ENCODE data around the gene HSPB6.
"Not testable (repeated sequence)": the region's sequence is repeated elsewhere in the genome, so short reads cannot be mapped to it uniquely, and the experiment has no call there.

HSPB6 gene

GRCh38 chr19:35729021-35729420 lies 27.8 kb downstream of the HSPB6 start:
- no peak for DNase-seq

- no peak for DNase-seq
Measured at GRCh38 chr19:35727956-35728706, 28.7 kb downstream of the HSPB6 start.

GRCh38 chr19:35727053-35727955 lies 29.5 kb downstream of the HSPB6 start:
- DNase-seq, result no peak

DNA sequence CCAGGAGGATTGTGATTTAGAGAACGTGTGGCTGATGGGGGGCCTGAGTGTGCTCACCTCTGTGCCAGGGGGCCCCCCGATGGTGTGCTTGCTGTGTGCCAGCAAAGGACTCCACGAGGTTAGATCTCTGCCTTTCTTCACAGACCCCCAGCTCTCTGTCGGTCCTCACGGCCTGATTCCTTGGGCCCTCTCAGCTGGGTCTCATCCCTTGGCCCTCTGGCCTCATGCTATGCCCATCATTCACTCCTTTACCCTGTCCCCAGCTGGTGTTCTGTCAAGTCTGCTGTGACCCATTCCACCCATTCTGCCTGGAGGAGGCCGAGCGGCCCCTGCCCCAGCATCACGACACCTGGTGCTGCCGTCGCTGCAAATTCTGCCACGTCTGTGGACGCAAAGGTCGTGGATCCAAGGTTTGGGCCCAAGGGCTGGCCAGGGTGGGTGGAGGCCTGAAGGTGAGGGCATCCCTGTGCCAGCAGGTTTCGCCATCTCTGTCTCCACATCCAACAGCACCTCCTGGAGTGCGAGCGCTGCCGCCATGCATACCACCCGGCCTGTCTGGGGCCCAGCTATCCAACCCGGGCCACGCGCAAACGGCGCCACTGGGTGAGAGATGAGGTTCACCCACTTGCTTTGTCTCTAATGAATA lies 31.5 kb downstream of the HSPB6 start:
- no peak for DNase-seq

DNA sequence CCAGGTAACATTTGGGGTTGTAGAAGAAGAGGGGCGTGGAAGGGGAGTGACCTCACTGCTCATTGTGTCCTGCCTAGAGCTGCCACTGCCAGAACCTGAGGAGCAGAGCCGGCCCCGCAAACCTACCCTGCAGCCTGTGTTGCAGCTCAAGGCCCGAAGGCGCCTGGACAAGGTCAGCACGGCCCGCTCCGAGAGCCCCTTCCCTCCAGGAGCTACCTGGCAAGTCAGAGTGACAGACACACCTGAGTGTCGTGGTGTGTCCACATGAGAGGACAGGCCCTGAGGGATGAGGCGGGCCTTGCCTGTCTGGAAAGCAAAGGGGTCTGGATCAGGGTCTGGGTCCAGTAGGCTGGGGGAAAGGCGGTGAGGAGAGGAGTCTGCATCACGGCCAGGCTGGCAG lies 32.3 kb downstream of the HSPB6 start:
- DNase-seq, result no peak

GRCh38 chr19:35724132-35724531 lies 32.7 kb downstream of the HSPB6 start:
- DNase-seq, result not testable (repeated sequence)

- no peak for DNase-seq
Measured at GRCh38 chr19:35723671-35724070, 33.2 kb downstream of the HSPB6 start.

DNA sequence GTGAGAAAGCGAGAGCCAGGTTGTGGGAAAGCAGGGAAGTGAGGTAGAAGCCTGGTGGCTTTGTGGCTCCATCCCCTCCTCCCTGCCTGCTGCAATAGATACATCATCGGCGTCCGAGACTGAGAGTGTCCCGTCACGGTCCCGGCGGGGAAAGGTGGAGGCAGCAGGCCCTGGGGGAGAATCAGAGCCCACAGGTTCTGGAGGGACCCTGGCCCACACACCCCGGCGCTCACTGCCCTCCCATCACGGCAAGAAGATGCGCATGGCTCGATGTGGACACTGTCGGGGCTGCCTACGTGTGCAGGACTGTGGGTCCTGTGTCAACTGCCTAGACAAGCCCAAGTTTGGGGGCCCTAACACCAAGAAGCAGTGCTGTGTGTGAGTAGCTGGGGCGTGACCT lies 33.9 kb downstream of the HSPB6 start:
- no peak for DNase-seq

- no peak for DNase-seq
Measured at GRCh38 chr19:35722461-35722860, 34.4 kb downstream of the HSPB6 start.

GRCh38 chr19:35721374-35721773 lies 35.5 kb downstream of the HSPB6 start:
- DNase-seq, result no peak

DNA sequence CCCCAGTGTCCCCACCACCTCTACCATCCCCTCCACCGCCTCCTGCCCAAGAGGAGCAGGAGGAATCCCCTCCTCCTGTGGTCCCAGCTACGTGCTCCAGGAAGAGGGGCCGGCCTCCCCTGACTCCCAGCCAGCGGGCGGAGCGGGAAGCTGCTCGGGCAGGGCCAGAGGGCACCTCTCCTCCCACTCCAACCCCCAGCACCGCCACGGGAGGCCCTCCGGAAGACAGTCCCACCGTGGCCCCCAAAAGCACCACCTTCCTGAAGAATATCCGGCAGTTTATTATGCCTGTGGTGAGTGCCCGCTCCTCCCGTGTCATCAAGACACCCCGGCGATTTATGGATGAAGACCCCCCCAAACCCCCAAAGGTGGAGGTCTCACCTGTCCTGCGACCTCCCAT lies 36.2 kb downstream of the HSPB6 start:
- no peak for DNase-seq

DNA sequence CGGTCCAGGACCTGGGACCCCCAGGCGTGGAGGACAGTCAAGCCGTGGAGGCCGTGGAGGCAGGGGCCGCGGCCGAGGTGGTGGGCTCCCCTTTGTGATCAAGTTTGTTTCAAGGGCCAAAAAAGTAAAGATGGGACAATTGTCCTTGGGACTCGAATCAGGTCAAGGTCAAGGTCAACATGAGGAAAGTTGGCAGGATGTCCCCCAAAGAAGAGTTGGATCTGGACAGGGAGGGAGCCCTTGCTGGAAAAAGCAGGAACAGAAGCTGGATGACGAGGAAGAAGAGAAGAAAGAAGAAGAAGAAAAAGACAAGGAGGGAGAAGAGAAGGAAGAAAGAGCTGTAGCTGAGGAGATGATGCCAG lies 36.7 kb downstream of the HSPB6 start:
- DNase-seq, result no peak

DNA sequence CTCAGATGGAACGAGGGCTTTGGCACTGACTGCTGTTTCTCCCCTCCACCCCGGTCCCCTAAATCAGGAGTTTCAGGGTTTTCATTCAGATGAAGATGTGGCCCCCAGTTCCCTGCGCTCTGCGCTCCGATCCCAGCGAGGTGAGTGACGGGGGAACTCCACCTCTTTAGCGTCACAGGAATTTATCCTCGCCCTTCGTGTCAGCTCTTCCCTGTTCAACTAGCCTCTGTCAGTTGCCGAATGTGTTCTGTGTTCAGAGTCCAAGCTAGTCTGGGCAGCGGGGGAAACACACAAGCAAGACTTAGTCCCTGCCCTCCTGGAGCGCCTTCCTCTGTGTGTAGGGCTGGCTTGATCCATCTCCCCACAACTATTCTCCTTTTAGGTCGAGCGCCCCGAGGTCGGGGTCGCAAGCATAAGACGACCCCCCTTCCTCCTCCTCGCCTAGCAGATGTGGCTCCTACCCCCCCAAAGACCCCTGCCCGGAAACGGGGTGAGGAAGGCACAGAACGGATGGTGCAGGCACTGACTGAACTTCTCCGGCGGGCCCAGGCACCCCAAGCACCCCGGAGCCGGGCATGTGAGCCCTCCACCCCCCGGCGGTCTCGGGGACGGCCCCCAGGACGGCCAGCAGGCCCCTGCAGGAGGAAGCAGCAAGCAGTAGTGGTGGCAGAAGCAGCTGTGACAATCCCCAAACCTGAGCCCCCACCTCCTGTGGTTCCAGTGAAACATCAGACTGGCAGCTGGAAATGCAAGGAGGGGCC lies 37.2 kb downstream of the HSPB6 start:
- no peak for DNase-seq

GRCh38 chr19:35718345-35719041 lies 38.3 kb downstream of the HSPB6 start:
- DNase-seq, result no peak

DNA sequence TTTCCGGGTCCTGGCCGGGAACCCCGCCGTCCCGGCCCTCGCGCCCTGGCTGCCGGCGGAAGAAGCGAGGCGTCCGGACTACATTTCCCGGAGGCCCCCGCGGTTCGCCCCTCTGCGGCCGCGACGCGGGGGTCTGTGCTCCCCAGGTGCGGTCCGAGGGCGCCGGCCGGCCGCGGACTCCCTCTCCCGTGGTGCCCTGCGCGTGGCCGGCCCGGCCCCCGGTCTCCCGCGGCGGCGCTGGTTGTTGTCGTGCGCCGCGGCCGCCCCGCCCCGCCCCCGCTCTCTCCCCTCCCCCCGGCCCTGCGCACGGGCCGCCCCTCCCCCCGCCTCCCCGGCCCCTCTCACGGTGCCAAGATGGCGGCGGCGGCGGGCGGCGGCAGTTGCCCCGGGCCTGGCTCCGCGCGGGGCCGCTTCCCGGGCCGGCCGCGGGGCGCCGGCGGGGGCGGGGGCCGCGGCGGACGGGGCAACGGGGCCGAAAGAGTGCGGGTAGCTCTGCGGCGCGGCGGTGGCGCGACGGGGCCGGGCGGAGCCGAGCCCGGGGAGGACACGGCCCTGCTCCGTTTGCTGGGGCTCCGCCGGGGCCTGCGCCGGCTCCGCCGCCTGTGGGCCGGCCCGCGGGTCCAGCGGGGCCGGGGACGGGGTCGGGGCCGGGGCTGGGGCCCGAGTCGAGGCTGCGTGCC lies 39.0 kb downstream of the HSPB6 start, which contains the start of gene KMT2B:
Gene KMT2B, plus strand, starts transcription at position 339 of the 680 bp plus-strand sequence. Its CDS starts 16 bp downstream, at position 355.
- peak; percentile 89 for DNase-seq

DNA sequence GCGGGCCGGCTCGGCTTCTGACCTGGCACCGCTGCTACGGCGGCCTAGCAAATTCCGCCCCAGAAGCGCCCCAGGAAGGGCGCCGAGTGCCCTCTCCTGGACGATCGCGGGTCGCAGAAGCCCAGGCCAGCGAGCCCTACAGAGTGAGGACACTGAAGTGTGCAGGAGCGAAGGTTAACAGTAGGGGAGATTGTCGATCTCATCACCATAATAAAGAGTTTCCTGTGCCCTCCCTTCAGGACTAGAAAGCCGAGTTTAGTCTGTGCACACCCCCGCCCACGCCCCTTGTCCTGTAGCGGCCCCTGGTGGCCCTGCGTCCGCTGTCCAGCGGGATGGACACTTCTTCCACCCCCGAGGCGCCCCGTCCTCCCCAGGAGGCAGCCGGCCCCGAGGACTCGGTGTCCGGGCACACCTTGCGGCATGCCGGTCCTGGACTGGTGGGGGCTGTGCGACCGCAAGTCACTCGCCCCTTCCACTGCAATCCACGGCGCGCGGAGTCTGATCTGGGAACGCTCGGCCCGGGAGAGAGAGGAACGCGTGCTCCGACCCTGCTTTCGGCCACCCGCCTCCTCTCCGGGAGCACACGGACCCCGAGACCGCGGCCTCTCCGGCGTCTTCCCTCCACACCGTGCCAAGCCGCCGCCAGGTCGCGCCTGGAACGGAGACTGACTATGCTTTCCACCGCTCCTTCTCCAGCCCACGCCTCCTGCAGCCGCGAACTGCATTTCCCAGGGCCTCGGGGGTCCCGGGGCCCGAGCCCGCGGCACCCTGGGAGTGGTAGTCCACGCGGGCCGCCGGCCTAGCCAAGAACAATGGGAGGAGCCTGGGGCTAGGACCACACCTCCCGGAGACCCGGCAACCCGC lies 39.8 kb downstream of the HSPB6 start:
- DNase-seq, result peak; percentile 37

- no peak for DNase-seq
Measured at GRCh38 chr19:35715981-35716800, 40.6 kb downstream of the HSPB6 start.

GRCh38 chr19:35715355-35715809 lies 41.4 kb downstream of the HSPB6 start:
- DNase-seq, result no peak

GRCh38 chr19:35714601-35715354 lies 42.1 kb downstream of the HSPB6 start:
- DNase-seq, result no peak
